Esophagus muscularis mucosa (tissue), 4 donors: Measurements from ENCODE around the gene OR5AU1. TPM values are rescaled to one million over a fixed set of nuclear protein-coding genes. Genes with fewer than 3 reads are reported as not detected.
"Not testable (repeated sequence)": the region's sequence is repeated elsewhere in the genome, so short reads cannot be mapped to it uniquely, and the experiment has no call there.

ENCODE experiments used
- DNase-seq: peaks from one replicate; pipeline ENCODE4 v3.0.0-alpha.2; 2017; ENCODE audit errors: extremely low spot score
- H3K27ac ChIP-seq, 4 donors: fragments of 200-600 bp; sonication (generic); replicated peaks in 1 of 4; 1 replicate in 3 of 4; 2 replicates in 1 of 4; pipeline ENCODE4 v1.5.1; 2016 to 2019; ENCODE audit warnings: mild to moderate bottlenecking in 1 of 4
- H3K27me3 ChIP-seq, 4 donors: fragments of 200-600 bp; sonication (generic); one replicate each; pipeline versions ENCODE4 v1.5.1 to v1.6.0; 2016 to 2019
- H3K36me3 ChIP-seq, 4 donors: fragments of 200-600 bp; sonication (generic); one replicate each; pipeline ENCODE4 v1.5.1; 2016 to 2019
- H3K4me1 ChIP-seq, 4 donors: fragments of 200-600 bp; sonication (generic); one replicate each; pipeline ENCODE4 v1.5.1; 2016 to 2019
- H3K4me3 ChIP-seq, 4 donors: fragments of 200-600 bp; sonication (generic); 1 replicate in 2 of 4; 2 replicates in 2 of 4; pipeline ENCODE4 v1.5.1; 2016 to 2019; ENCODE audit warnings: mild to moderate bottlenecking in 4 of 4, moderate library complexity in 1 of 4
- H3K9me3 ChIP-seq, 4 donors: fragments of 200-600 bp; sonication (generic); 1 replicate in 3 of 4; 2 replicates in 1 of 4; pipeline ENCODE4 v1.5.1; 2016 to 2019
- CTCF ChIP-seq, 3 experiments: fragments of 200-600 bp in 2 of 3; fragments of 450-650 bp in 1 of 3; sonication (generic) in 2 of 3; IDR thresholded peaks; one replicate each; pipeline ENCODE4 v1.5.1; 2017 to 2019; ENCODE audit warnings: antibody characterized with exemption in 3 of 3, mild to moderate bottlenecking in 2 of 3, moderate library complexity in 1 of 3
- EP300 ChIP-seq: sonication (generic); formaldehyde crosslinking; IDR thresholded peaks from one replicate; pipeline ENCODE4 v1.6.1; 2017; ENCODE audit warnings: antibody characterized with exemption
- POLR2A ChIP-seq: fragments of 450-650 bp; IDR thresholded peaks from one replicate; pipeline ENCODE4 v1.6.1; 2017; ENCODE audit warnings: antibody characterized with exemption, moderate library complexity, mild to moderate bottlenecking, low read depth
- POLR2AphosphoS5 ChIP-seq, 2 donors: sonication (generic); formaldehyde crosslinking; IDR thresholded peaks; one replicate each; pipeline ENCODE4 v1.6.1; 2017; ENCODE audit warnings: antibody characterized with exemption in 2 of 2
- WGBS: methylation state at CpG from one replicate; pipeline ENCODE4 v1.1.5; 2018; 5-methylcytosine and 5-hydroxymethylcytosine counted together
- intact Hi-C: fragments of 100-400 bp; cut with DNase I; formaldehyde crosslinking; loops from one replicate; pipeline ENCODE4 v1.15.1; 2023
- total RNA-seq, 4 donors: library from RNA; depleted of rRNA; stranded (reverse); fragments of >200 nt; gene quantifications; one replicate each; pipeline versions ENCODE4 v1.1.0 to v1.2.1, GENCODE V29; 2016

The OR5AU1 gene
- total RNA-seq, 4 donors from 2014 or later, result not detected

- no peak for DNase-seq
- intact Hi-C loops, result no loop called here
- H3K4me1 ChIP-seq, result no peaks in the 10 kb centered on the region
- no peak for TF ChIP-seq POLR2AphosphoS5 (IDR thresholded peaks at IDR 0.05)
- TF ChIP-seq POLR2A, result no peak
- TF ChIP-seq EP300, result no peak
- no peak for TF ChIP-seq CTCF (IDR thresholded peaks at IDR 0.05)
- H3K36me3 ChIP-seq, result no peaks in the 10 kb centered on the region
- no peak overlapping the region for H3K27ac ChIP-seq
- WGBS, result 73% methylated on average over 2 of the region's 2 CpGs
- H3K9me3 ChIP-seq, result peaks cover 0 to 4% (median 0%) of the 10 kb centered on the region in 4 donors
- no peak overlapping the region for H3K4me3 ChIP-seq
- H3K27me3 ChIP-seq, result no peaks in the 10 kb centered on the region
Measured at GRCh38 chr14:21182166-21182565, 26.3 kb upstream of the OR5AU1 start.

GRCh38 chr14:21171128-21171527 is 15.3 kb upstream of the OR5AU1 start:
- 72% methylated on average over 2 of the region's 2 CpGs for WGBS
- no peak for TF ChIP-seq POLR2AphosphoS5 (IDR thresholded peaks at IDR 0.05)
- no peak for TF ChIP-seq CTCF (IDR thresholded peaks at IDR 0.05)
- no peak for TF ChIP-seq POLR2A
- TF ChIP-seq EP300, result no peak
- no peaks in the 10 kb centered on the region for H3K27me3 ChIP-seq
- no peaks in the 10 kb centered on the region for H3K4me1 ChIP-seq
- H3K9me3 ChIP-seq, result no peaks in the 10 kb centered on the region
- intact Hi-C loops, result no loop called here
- H3K27ac ChIP-seq, result no peak overlapping the region
- no peak for DNase-seq
- H3K36me3 ChIP-seq, result no peaks in the 10 kb centered on the region
- no peak overlapping the region for H3K4me3 ChIP-seq

- 86% methylated on average over 3 of the region's 4 CpGs for WGBS
- no peak overlapping the region for H3K27ac ChIP-seq
- no peak for TF ChIP-seq CTCF (IDR thresholded peaks at IDR 0.05)
- TF ChIP-seq POLR2A, result no peak
- no peak for TF ChIP-seq EP300
- no peak for TF ChIP-seq POLR2AphosphoS5 (IDR thresholded peaks at IDR 0.05)
- peaks cover 0 to 10% (median 6%) of the 10 kb centered on the region in 4 donors for H3K4me1 ChIP-seq
- no peak for DNase-seq
- H3K9me3 ChIP-seq, result no peaks in the 10 kb centered on the region
- H3K4me3 ChIP-seq, result no peak overlapping the region
- no peaks in the 10 kb centered on the region for H3K36me3 ChIP-seq
- intact Hi-C loops, result no loop called here
- no peaks in the 10 kb centered on the region for H3K27me3 ChIP-seq
Measured at GRCh38 chr14:21169573-21169972, 13.7 kb upstream of the OR5AU1 start.

GRCh38 chr14:21168055-21168454 is 12.2 kb upstream of the OR5AU1 start:
- Histone ChIP-seq H3K27ac (no peak overlapping the region), H3K36me3 (no peaks in the 10 kb centered on the region), H3K27me3 (no peaks in the 10 kb centered on the region), H3K9me3 (no peaks in the 10 kb centered on the region), H3K4me1 (peaks cover 0 to 10% (median 6%) of the 10 kb centered on the region in 4 donors), H3K4me3 (no peak overlapping the region)
- 79% methylated on average over 7 of the region's 8 CpGs for WGBS
- DNase-seq, result no peak
- intact Hi-C loops, result no loop called here
- TF ChIP-seq POLR2AphosphoS5 (IDR thresholded peaks at IDR 0.05), result no peak
- no peak for TF ChIP-seq POLR2A
- no peak for TF ChIP-seq EP300
- no peak for TF ChIP-seq CTCF (IDR thresholded peaks at IDR 0.05)

GRCh38 chr14:21165670-21166069 is 9.8 kb upstream of the OR5AU1 start:
- H3K9me3 ChIP-seq, H3K36me3 ChIP-seq, H3K4me1 ChIP-seq, H3K27ac ChIP-seq, H3K27me3 ChIP-seq, H3K4me3 ChIP-seq, intact Hi-C loops, DNase-seq: not testable (repeated sequence)
- WGBS, result 0% methylated on average over 1 of the region's 1 CpG

GRCh38 chr14:21165002-21165605 is 9.2 kb upstream of the OR5AU1 start:
- intact Hi-C loops, H3K27ac ChIP-seq, H3K4me3 ChIP-seq, H3K27me3 ChIP-seq, H3K36me3 ChIP-seq, DNase-seq, H3K4me1 ChIP-seq, H3K9me3 ChIP-seq: not testable (repeated sequence)
- 51% methylated on average over 6 of the region's 7 CpGs for WGBS
